Activated T-helper 2 cell treated with anti-CD3 and anti-CD28 coated beads, Interferon-gamma antibody, Interleukin-2, Interleukin-4, amounts not matched to agents 10 μg/mL and 5 μg/mL and 100 μg/mL, durations not matched to agents 14 hours and 24 hours and 36 hours (primary cell): Measurements from ENCODE around the gene HELZ. TPM values are rescaled to one million over a fixed set of nuclear protein-coding genes. Genes with fewer than 3 reads are reported as not detected.

ENCODE experiments used
- DNase-seq: peaks from one replicate; pipeline ENCODE4 v3.0.0; 2021; ENCODE audit warnings: low spot score
- H3K27ac Mint-ChIP-seq: one replicate; pipeline ENCODE4 v1.8.0; 2021; ENCODE audit warnings: mixed read lengths
- H3K27me3 Mint-ChIP-seq: one replicate; pipeline ENCODE4 v1.8.0; 2021; ENCODE audit warnings: low read depth, mixed read lengths
- H3K36me3 Mint-ChIP-seq: one replicate; pipeline ENCODE4 v1.8.0; 2021; ENCODE audit warnings: low read depth, mixed read lengths
- H3K4me1 Mint-ChIP-seq: one replicate; pipeline ENCODE4 v1.8.0; 2021; ENCODE audit warnings: low read depth, mixed read lengths
- H3K4me3 Mint-ChIP-seq: one replicate; pipeline ENCODE4 v1.8.0; 2021; ENCODE audit warnings: low read depth, mild to moderate bottlenecking, moderate library complexity, mixed read lengths
- H3K9me3 Mint-ChIP-seq: one replicate; pipeline ENCODE4 v1.8.0; 2021; ENCODE audit warnings: mixed read lengths
- intact Hi-C: fragments of 100-400 bp; cut with micrococcal nuclease; formaldehyde crosslinking; loops from one replicate; pipeline ENCODE4 v1.15.1; 2023
- total RNA-seq: library from RNA; stranded (reverse); gene quantifications from 2 replicates; pipeline ENCODE4 v1.2.3, GENCODE V29; 2022

Gene HELZ
- total RNA-seq, 1 donor from 2014 or later = 67.1 TPM

GRCh38 chr17:67241719-67242341 lies 3.2 kb downstream of the HELZ start:
- DNase-seq = no peak
- H3K4me1 Mint-ChIP-seq = peaks cover 47% of the 10 kb centered on the region

DNA sequence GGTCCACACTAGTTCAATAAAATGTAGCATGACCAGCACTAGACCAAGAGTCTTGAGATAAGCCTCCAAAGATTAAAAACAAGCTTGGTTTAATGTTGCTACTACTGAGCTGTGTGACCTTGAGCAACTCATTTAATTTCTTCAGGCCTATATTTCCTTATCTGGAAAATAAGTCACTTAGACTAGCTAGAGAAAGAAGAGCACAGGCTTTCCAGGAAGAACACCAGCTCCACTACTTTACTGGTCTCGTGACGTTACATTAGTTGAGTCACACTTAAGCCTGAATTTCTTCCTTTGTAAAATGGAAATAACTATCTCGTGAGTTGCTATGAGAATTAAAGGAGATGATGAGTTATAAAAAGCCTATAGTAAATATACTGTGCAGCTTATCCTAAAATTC lies 5.4 kb downstream of the HELZ start:
- H3K27ac Mint-ChIP-seq = peak overlapping the region; percentile 53
- no peak overlapping the region for H3K4me3 Mint-ChIP-seq
- no peak for DNase-seq
- H3K27me3 Mint-ChIP-seq = no peaks in the 10 kb centered on the region
- peaks cover 42% of the 10 kb centered on the region for H3K4me1 Mint-ChIP-seq
- intact Hi-C loops = no loop called here
- H3K9me3 Mint-ChIP-seq = no peaks in the 10 kb centered on the region
- H3K36me3 Mint-ChIP-seq = peaks cover 83% of the 10 kb centered on the region

More at GRCh38 chr17:67241719-67242341, 3.2 kb downstream of the HELZ start:
- H3K9me3 Mint-ChIP-seq = no peaks in the 10 kb centered on the region
- H3K4me3 Mint-ChIP-seq = no peak overlapping the region
- peaks cover 3% of the 10 kb centered on the region for H3K27me3 Mint-ChIP-seq
- H3K36me3 Mint-ChIP-seq = peaks cover 65% of the 10 kb centered on the region
- intact Hi-C loops = loop anchor here (10.0 kb wide), 1 partner anchor 113 kb away; no protein-coding TSS in a partner anchor
- H3K27ac Mint-ChIP-seq = no peak overlapping the region

GRCh38 chr17:67238991-67239390 lies 6.0 kb downstream of the HELZ start:
- Mint-ChIP-seq H3K27me3 (no peaks in the 10 kb centered on the region), H3K36me3 (peaks cover 84% of the 10 kb centered on the region), H3K4me3 (no peak overlapping the region), H3K4me1 (peaks cover 40% of the 10 kb centered on the region), H3K27ac (no peak overlapping the region), H3K9me3 (no peaks in the 10 kb centered on the region)
- intact Hi-C loops = no loop called here
- no peak for DNase-seq

DNA sequence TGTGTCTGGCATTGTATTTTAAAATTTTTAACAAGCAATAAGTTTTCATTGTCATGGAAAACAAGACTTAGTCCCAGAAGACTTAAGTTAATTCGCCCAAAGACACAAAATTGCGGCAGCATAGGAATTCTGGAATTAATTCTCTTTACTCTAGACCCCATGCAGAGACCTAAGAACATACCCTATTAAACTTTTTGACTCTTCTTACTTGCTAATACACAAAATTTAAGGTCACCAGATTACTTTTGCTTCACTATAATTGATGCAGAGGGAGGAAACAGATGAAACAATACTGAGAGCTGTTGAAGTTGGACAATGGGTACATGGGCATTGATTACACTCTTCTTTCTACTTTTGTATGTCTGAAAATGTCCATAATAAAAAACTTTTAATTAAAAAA lies 12.6 kb downstream of the HELZ start:
- H3K4me1 Mint-ChIP-seq = peaks cover 2% of the 10 kb centered on the region
- H3K27me3 Mint-ChIP-seq = no peaks in the 10 kb centered on the region
- H3K4me3 Mint-ChIP-seq = no peak overlapping the region
- intact Hi-C loops = no loop called here
- no peak for DNase-seq
- peaks cover 64% of the 10 kb centered on the region for H3K36me3 Mint-ChIP-seq
- H3K27ac Mint-ChIP-seq = no peak overlapping the region
- H3K9me3 Mint-ChIP-seq = no peaks in the 10 kb centered on the region

GRCh38 chr17:67229109-67229955 lies 15.7 kb downstream of the HELZ start:
- Mint-ChIP-seq H3K36me3 (peaks cover 65% of the 10 kb centered on the region), H3K27ac (no peak overlapping the region), H3K4me1 (peaks cover 7% of the 10 kb centered on the region), H3K9me3 (no peaks in the 10 kb centered on the region), H3K4me3 (no peak overlapping the region), H3K27me3 (no peaks in the 10 kb centered on the region)
- DNase-seq = no peak
- intact Hi-C loops = no loop called here

DNA sequence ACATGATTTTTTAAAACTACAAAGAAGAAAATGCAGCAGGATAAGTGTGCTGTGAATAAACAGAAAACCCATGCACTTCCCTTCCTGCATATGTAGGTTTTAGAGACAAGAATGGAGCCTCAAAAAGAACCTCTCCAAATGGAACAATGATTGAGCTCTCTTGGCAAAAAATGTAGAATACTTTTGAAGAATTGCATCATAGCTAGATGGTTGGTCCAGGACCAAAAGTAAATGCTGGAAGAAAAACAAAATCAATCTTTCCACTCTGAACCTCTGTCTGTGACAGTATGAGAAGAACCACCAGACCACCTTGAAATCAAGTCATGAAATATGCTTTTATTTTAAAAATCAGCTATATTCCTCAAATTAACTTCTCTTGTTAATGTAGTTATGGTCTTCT lies 17.5 kb downstream of the HELZ start:
- peaks cover 65% of the 10 kb centered on the region for H3K36me3 Mint-ChIP-seq
- no peak overlapping the region for H3K4me3 Mint-ChIP-seq

DNA sequence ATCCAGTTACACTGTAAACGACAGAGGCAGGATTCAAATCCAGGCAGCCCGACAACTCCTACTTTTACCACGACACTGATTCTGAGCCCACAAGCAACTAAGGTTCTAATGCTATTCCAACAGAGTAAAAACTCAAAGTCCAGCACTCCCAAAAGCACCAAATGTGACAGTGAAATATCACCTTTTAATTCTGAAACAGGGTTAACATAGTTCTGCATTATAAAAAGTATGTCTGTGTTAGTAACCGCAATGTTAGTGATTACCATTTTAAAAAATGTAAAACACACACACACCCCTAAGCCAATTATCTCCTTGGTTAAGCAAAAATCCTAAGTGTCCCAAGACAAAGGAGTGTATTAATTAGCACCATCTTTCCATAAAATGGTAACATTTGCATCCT lies 19.7 kb downstream of the HELZ start:
- no peaks in the 10 kb centered on the region for H3K27me3 Mint-ChIP-seq
- peaks cover 20% of the 10 kb centered on the region for H3K4me1 Mint-ChIP-seq
- no peak overlapping the region for H3K27ac Mint-ChIP-seq
- H3K9me3 Mint-ChIP-seq = no peaks in the 10 kb centered on the region
- no peak for DNase-seq
- no peak overlapping the region for H3K4me3 Mint-ChIP-seq
- peaks cover 58% of the 10 kb centered on the region for H3K36me3 Mint-ChIP-seq
- intact Hi-C loops = no loop called here

More for the DNA sequence above, 17.5 kb downstream of the HELZ start:
- H3K27ac Mint-ChIP-seq = no peak overlapping the region
- no peaks in the 10 kb centered on the region for H3K9me3 Mint-ChIP-seq
- no peak for DNase-seq
- intact Hi-C loops = no loop called here
- no peaks in the 10 kb centered on the region for H3K27me3 Mint-ChIP-seq
- peaks cover 14% of the 10 kb centered on the region for H3K4me1 Mint-ChIP-seq

- Mint-ChIP-seq H3K36me3 (peaks cover 58% of the 10 kb centered on the region), H3K4me1 (peaks cover 20% of the 10 kb centered on the region)
These were observed 20.3 kb downstream of the HELZ start for GRCh38 chr17:67224736-67225135.

DNA sequence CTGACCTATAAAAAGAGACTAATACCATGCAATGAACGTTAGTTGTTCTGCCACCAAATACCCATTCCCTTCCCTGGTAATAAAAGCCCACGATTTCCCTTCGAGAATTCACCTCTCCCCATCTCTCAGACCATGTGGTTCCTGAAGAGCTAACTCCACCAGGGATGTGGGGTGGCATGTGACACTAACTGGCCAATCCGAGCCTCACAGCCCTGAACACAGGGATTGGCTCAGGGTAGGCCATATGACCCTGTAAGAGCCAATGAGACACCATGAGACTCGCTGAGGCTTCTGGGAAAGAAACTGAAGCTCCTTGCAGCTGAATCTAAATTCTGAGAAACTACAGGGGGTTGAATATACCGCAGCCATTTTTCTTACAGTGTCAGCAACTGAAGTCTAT lies 21.1 kb downstream of the HELZ start:
- intact Hi-C loops = no loop called here
- H3K9me3 Mint-ChIP-seq = no peaks in the 10 kb centered on the region
- peaks cover 55% of the 10 kb centered on the region for H3K36me3 Mint-ChIP-seq
- DNase-seq = no peak
- no peak overlapping the region for H3K4me3 Mint-ChIP-seq
- peak overlapping the region; percentile 30 for H3K27ac Mint-ChIP-seq
- H3K4me1 Mint-ChIP-seq = peaks cover 20% of the 10 kb centered on the region
- no peaks in the 10 kb centered on the region for H3K27me3 Mint-ChIP-seq

More at GRCh38 chr17:67224736-67225135, 20.3 kb downstream of the HELZ start:
- no peaks in the 10 kb centered on the region for H3K27me3 Mint-ChIP-seq
- H3K27ac Mint-ChIP-seq = no peak overlapping the region
- DNase-seq = no peak
- intact Hi-C loops = no loop called here
- no peaks in the 10 kb centered on the region for H3K9me3 Mint-ChIP-seq
- no peak overlapping the region for H3K4me3 Mint-ChIP-seq

DNA sequence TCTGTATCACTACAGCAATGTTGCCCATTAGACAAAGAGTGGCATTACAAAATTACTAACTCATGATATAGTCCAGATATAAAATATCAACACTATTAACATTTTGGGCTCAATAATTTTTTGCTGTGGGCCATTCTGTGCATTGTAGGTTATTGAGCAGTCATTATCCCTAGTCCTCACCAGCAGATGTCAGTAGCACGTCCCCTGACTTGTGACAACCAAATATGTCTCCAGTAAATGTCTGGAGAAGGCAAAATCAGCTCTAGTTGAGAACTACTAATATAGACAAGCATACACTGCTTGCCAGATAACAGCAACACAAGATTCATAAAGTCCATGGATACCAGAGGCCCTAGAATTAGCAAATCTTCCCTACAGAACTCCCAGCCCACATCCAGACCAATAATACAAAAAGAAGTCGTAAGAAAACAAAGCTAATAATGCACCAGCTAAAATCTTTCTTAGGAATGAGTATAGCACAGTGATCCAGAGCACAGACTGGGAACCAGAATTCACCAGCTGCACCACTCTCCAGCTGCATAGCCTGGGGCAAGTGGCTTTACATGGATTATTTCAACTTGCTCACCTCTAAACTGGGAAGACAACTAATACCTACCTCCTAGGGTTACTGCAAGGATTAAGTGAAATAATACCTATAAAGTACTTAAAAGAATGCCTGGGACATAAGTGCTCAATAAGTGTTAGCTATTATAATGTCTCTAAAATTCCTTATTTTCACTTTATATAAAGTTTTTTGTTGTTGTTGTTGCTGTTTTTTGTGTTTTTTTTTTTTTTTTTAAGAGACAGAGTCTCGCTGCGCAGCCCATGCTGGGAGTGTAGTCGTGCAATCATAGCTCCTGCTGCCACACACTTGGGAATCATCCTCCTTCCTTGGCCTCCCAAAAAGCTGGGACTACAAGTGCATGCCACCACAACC lies 23.7 kb downstream of the HELZ start:
- peak overlapping the region; percentile 25 for H3K27ac Mint-ChIP-seq
- intact Hi-C loops = loop anchor here (1.0 kb wide), 1 partner anchor 72 kb away; no protein-coding TSS in a partner anchor
- no peak for DNase-seq

GRCh38 chr17:67218385-67218950 lies 26.5 kb downstream of the HELZ start:
- Mint-ChIP-seq H3K4me3 (no peak overlapping the region), H3K27me3 (no peaks in the 10 kb centered on the region), H3K9me3 (no peaks in the 10 kb centered on the region), H3K4me1 (peaks cover 9% of the 10 kb centered on the region), H3K36me3 (peaks cover 15% of the 10 kb centered on the region), H3K27ac (no peak overlapping the region)
- no peak for DNase-seq
- intact Hi-C loops = no loop called here

More for the DNA sequence above, 23.7 kb downstream of the HELZ start:
- Mint-ChIP-seq H3K9me3 (no peaks in the 10 kb centered on the region), H3K27me3 (no peaks in the 10 kb centered on the region), H3K4me1 (peaks cover 20% of the 10 kb centered on the region), H3K4me3 (no peak overlapping the region), H3K36me3 (peaks cover 37% of the 10 kb centered on the region)

- no peak overlapping the region for H3K27ac Mint-ChIP-seq
- intact Hi-C loops = no loop called here
- H3K36me3 Mint-ChIP-seq = peaks cover 16% of the 10 kb centered on the region
- H3K4me1 Mint-ChIP-seq = peaks cover 6% of the 10 kb centered on the region
- DNase-seq = no peak
- H3K27me3 Mint-ChIP-seq = no peaks in the 10 kb centered on the region
- no peaks in the 10 kb centered on the region for H3K9me3 Mint-ChIP-seq
- no peak overlapping the region for H3K4me3 Mint-ChIP-seq
These were observed 27.6 kb downstream of the HELZ start for GRCh38 chr17:67217446-67217845.
